Loucy (cell line): ENCODE results near the gene EEF1E1.

Experiments
- H2AFZ ChIP-seq: fragments of 200-600 bp; sonication (generic); 2 replicates; pipeline ENCODE4 v1.6.0; 2016; ENCODE audit warnings: antibody characterized with exemption, mild to moderate bottlenecking, low read length, moderate library complexity
- H3F3A ChIP-seq: fragments of 200-600 bp; 2 replicates; pipeline ENCODE4 v1.6.0; 2016; ENCODE audit warnings: antibody characterized with exemption, low read depth, mild to moderate bottlenecking
- H3K27me3 ChIP-seq: fragments of 200-600 bp; sonication (generic); 2 replicates; pipeline ENCODE4 v1.6.1; 2014; ENCODE audit warnings: low read length, mild to moderate bottlenecking; ENCODE audit not compliant: insufficient read depth, poor library complexity, severe bottlenecking
- H3K36me3 ChIP-seq: fragments of 200-600 bp; sonication (generic); 2 replicates; pipeline ENCODE4 v1.6.1; 2016; ENCODE audit warnings: low read length; ENCODE audit not compliant: insufficient read depth
- H3K4me1 ChIP-seq: fragments of 200-600 bp; sonication (generic); 2 replicates; pipeline ENCODE4 v1.5.1; 2014; ENCODE audit warnings: low read length, mild to moderate bottlenecking; ENCODE audit not compliant: insufficient read depth, poor library complexity, severe bottlenecking
- H3K4me2 ChIP-seq: fragments of 200-600 bp; sonication (generic); 2 replicates; pipeline ENCODE4 v1.6.0; 2014; ENCODE audit warnings: antibody characterized with exemption, low read length, low read depth, mild to moderate bottlenecking; ENCODE audit not compliant: poor library complexity, severe bottlenecking
- H3K4me3 ChIP-seq: fragments of 200-600 bp; sonication (generic); 2 replicates; pipeline ENCODE4 v1.5.1; 2014; ENCODE audit warnings: low read length, mild to moderate bottlenecking, mixed read lengths; ENCODE audit not compliant: poor library complexity, severe bottlenecking
- H3K79me2 ChIP-seq: fragments of 200-600 bp; sonication (generic); 2 replicates; pipeline ENCODE4 v1.6.1; 2014; ENCODE audit warnings: low read length; ENCODE audit not compliant: insufficient read depth
- H3K9ac ChIP-seq: fragments of 200-600 bp; sonication (generic); 2 replicates; pipeline ENCODE4 v1.6.0; 2014; ENCODE audit warnings: mild to moderate bottlenecking, low read depth, low read length, moderate library complexity; ENCODE audit not compliant: poor library complexity, severe bottlenecking
- H3K9me2 ChIP-seq: fragments of 200-600 bp; sonication (generic); replicated peaks from 2 replicates; pipeline ENCODE4 v1.6.1; 2016; ENCODE audit warnings: low read depth, low read length, mixed read lengths
- H3K9me3 ChIP-seq: fragments of 200-600 bp; sonication (generic); 2 replicates; pipeline ENCODE4 v1.6.1; 2014; ENCODE audit warnings: mild to moderate bottlenecking, antibody characterized with exemption, low read length, low read depth; ENCODE audit not compliant: insufficient read depth
- H4K20me1 ChIP-seq: fragments of 200-600 bp; sonication (generic); 2 replicates; pipeline ENCODE4 v1.6.0; 2014; ENCODE audit warnings: antibody characterized with exemption, low read length, mild to moderate bottlenecking; ENCODE audit not compliant: insufficient read depth, poor library complexity, severe bottlenecking
- CTCF ChIP-seq: fragments of 200-600 bp; sonication (generic); conservative IDR thresholded peaks from 2 replicates; pipeline ENCODE4 v1.5.1; 2014; ENCODE audit warnings: mild to moderate bottlenecking, antibody characterized with exemption, low read length
- EZH2phosphoT487 ChIP-seq: fragments of 200-600 bp; IDR thresholded peaks from 2 replicates; pipeline ENCODE4 v1.6.1; 2018; ENCODE audit warnings: antibody characterized with exemption, mild to moderate bottlenecking, moderate library complexity, borderline replicate concordance

EEF1E1 gene

GRCh38 chr6:8069151-8069550, 33.2 kb downstream of the EEF1E1 start:
- Histone ChIP-seq H3K9me2 (no peaks in the 10 kb centered on the region), H3F3A (no peaks in the 10 kb centered on the region), H3K4me3 (no peak overlapping the region), H3K9ac (no peak overlapping the region), H3K9me3 (no peaks in the 10 kb centered on the region), H3K79me2 (no peaks in the 10 kb centered on the region; the same call in 1 of the 2 replicates), H2AFZ (no peak overlapping the region), H3K4me2 (no peak overlapping the region), H3K27me3 (no peaks in the 10 kb centered on the region), H4K20me1 (no peaks in the 10 kb centered on the region), H3K4me1 (peaks cover 6% of the 10 kb centered on the region), H3K36me3 (no peaks in the 10 kb centered on the region)
- TF ChIP-seq EZH2phosphoT487 (no peak), CTCF (no peak)

GRCh38 chr6:8066108-8066507, 36.2 kb downstream of the EEF1E1 start:
- no peak for TF ChIP-seq EZH2phosphoT487
- TF ChIP-seq CTCF: no peak; the same call in 1 of the 2 replicates
- Histone ChIP-seq H3K36me3 (no peaks in the 10 kb centered on the region), H3K27me3 (no peaks in the 10 kb centered on the region), H2AFZ (no peak overlapping the region), H3K9me3 (no peaks in the 10 kb centered on the region), H3K9me2 (no peaks in the 10 kb centered on the region), H3K4me2 (no peak overlapping the region), H3K4me1 (peaks cover 13% of the 10 kb centered on the region), H3K79me2 (peaks cover 21% of the 10 kb centered on the region), H3K4me3 (no peak overlapping the region), H3K9ac (no peak overlapping the region), H4K20me1 (no peaks in the 10 kb centered on the region), H3F3A (no peaks in the 10 kb centered on the region)

- Histone ChIP-seq H3F3A (no peaks in the 10 kb centered on the region), H2AFZ (no peak overlapping the region; the same call in 1 of the 2 replicates)
- TF ChIP-seq EZH2phosphoT487 (no peak), CTCF (no peak)
These were observed 36.8 kb downstream of the EEF1E1 start for GRCh38 chr6:8065519-8065911.

More at GRCh38 chr6:8065519-8065911, 36.8 kb downstream of the EEF1E1 start:
- no peaks in the 10 kb centered on the region for H3K9me3 ChIP-seq
- H3K79me2 ChIP-seq: peaks cover 21% of the 10 kb centered on the region
- H3K4me3 ChIP-seq: no peak overlapping the region
- H3K9me2 ChIP-seq: no peaks in the 10 kb centered on the region
- H3K4me1 ChIP-seq: peaks cover 13% of the 10 kb centered on the region
- H3K9ac ChIP-seq: no peak overlapping the region
- H3K4me2 ChIP-seq: no peak overlapping the region
- H3K27me3 ChIP-seq: no peaks in the 10 kb centered on the region
- no peaks in the 10 kb centered on the region for H3K36me3 ChIP-seq
- H4K20me1 ChIP-seq: no peaks in the 10 kb centered on the region
